Left lung (tissue), 10 donors: ENCODE results near the gene RFTN1. TPM values are rescaled to one million over a fixed set of nuclear protein-coding genes. Genes with fewer than 3 reads are reported as not detected.

ENCODE experiments used
- ATAC-seq: fragments of 200-7000 bp; cut with Tn5 transposase; one replicate; pipeline ENCODE4 v1.9.1; 2020; ENCODE audit warnings: moderate library complexity
- DNase-seq, 4 donors: peaks; one replicate each; pipeline ENCODE4 v3.0.0-alpha.2; 2013 to 2020
- H3K27ac ChIP-seq, 2 donors: fragments of 200-600 bp; sonication (generic) in 1 of 2; one replicate each; pipeline versions ENCODE4 v1.5.0 to v1.8.0; 2020 to 2021
- H3K27me3 ChIP-seq, 2 donors: fragments of 200-600 bp; sonication (generic) in 1 of 2; one replicate each; pipeline versions ENCODE4 v1.5.0 to v1.8.0; 2020 to 2021
- H3K36me3 ChIP-seq, 2 donors: fragments of 200-600 bp; sonication (generic) in 1 of 2; one replicate each; pipeline versions ENCODE4 v1.5.0 to v1.8.0; 2020 to 2021
- H3K4me1 ChIP-seq, 2 donors: fragments of 200-600 bp; one replicate each; pipeline ENCODE4 v1.8.0; 2021
- H3K4me3 ChIP-seq, 2 donors: fragments of 200-600 bp; sonication (generic) in 1 of 2; one replicate each; pipeline versions ENCODE4 v1.5.0 to v1.8.0; 2020 to 2021; ENCODE audit warnings: mild to moderate bottlenecking in 1 of 2
- H3K9me3 ChIP-seq, 2 donors: fragments of 200-600 bp; sonication (generic) in 1 of 2; one replicate each; pipeline versions ENCODE4 v1.5.0 to v1.8.0; 2020 to 2021
- intact Hi-C, 2 donors: fragments of 100-400 bp; cut with DNase I; formaldehyde crosslinking; loops; one replicate each; pipeline versions ENCODE4 v1.11.2 to v1.14.2; 2022
- polyA plus RNA-seq, 6 donors: library from polyadenylated mRNA; unstranded; fragments of 120-200 nt; gene quantifications; one replicate each; pipeline ENCODE4 v1.2.1, GENCODE V29; 2013; ENCODE audit not compliant: insufficient read length in 6 of 6
- total RNA-seq, 2 donors: library from RNA; stranded (reverse); fragmentation: NEBNext Ultra II Directional; extraction: Animal tissue kit (Norgen Biotek cat#: 25700); gene quantifications; one replicate each; pipeline ENCODE4 v1.2.1, GENCODE V29; 2021
- TF ChIP-seq, protein P1 (sequence below), 2 donors: fragments of 200-600 bp; sonication (generic) in 1 of 2; IDR thresholded peaks; one replicate each; pipeline versions ENCODE4 v1.5.0 to v1.8.0; 2021; ENCODE audit warnings: antibody characterized with exemption in 2 of 2
- donor health status: DM: no; HTN: yes; CAD: no.
- donor health status: DM: no; HTN: no; CAD: no.

Gene RFTN1
- total and polyA plus RNA-seq, 8 donors = 47.2 to 85.1 (median 67.6) TPM

DNA sequence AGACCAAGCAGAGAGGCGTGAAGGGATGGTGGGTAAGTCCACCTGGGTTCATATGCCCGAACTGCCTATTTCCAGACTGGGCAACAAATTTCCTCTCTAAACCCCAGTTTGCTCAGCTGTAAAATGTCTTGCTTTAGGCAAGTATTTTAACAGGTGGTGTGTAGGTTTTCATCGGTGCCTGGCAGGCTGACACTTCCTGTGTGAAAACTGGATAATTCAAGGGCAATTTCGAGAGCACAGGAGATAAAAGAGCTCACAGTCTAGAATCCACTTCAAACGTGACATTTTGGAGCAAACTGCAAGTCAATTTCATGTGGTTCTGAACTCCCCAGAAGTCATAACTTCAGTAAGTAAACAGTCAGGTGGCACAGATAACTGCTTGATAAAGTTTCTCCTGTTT is 136.3 kb downstream of the RFTN1 start:
- TF ChIP-seq, protein P1, sequence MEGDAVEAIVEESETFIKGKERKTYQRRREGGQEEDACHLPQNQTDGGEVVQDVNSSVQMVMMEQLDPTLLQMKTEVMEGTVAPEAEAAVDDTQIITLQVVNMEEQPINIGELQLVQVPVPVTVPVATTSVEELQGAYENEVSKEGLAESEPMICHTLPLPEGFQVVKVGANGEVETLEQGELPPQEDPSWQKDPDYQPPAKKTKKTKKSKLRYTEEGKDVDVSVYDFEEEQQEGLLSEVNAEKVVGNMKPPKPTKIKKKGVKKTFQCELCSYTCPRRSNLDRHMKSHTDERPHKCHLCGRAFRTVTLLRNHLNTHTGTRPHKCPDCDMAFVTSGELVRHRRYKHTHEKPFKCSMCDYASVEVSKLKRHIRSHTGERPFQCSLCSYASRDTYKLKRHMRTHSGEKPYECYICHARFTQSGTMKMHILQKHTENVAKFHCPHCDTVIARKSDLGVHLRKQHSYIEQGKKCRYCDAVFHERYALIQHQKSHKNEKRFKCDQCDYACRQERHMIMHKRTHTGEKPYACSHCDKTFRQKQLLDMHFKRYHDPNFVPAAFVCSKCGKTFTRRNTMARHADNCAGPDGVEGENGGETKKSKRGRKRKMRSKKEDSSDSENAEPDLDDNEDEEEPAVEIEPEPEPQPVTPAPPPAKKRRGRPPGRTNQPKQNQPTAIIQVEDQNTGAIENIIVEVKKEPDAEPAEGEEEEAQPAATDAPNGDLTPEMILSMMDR (IDR thresholded peaks at IDR 0.05) = no peak
- ATAC-seq = no peak
- no peak for DNase-seq
- no peaks in the 10 kb centered on the region for H3K27me3 ChIP-seq
- intact Hi-C loops = no loop called here
- no peak overlapping the region for H3K4me3 ChIP-seq
- H3K27ac ChIP-seq = no peak overlapping the region
- H3K4me1 ChIP-seq = peaks cover 0 to 10% of the 10 kb centered on the region in 2 donors
- no peaks in the 10 kb centered on the region for H3K9me3 ChIP-seq
- peaks cover 0 to 30% of the 10 kb centered on the region in 2 donors for H3K36me3 ChIP-seq

DNA sequence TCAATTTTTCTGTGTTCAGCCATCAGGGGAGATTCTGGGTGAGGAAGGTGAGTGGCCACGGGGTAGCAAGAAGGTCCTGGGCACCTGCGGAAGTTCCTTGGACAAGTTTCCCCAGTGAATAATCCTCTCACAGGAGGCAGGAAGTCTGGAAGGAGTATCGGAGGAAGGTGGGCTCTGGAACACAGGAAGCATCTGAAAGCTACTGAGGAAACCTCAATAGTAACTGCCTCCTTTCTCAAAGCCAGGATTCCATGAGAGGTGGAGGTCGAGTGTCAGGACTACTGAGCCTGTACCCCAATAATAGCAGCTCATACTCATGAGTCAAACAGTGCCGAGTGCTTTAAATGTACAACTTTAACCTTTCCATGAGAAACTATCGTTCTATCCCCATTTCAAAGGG is 137.6 kb downstream of the RFTN1 start:
- intact Hi-C loops = no loop called here
- TF ChIP-seq, protein P1 (IDR thresholded peaks at IDR 0.05) = no peak
- H3K27me3 ChIP-seq = no peaks in the 10 kb centered on the region
- H3K4me1 ChIP-seq = peaks cover 5 to 18% of the 10 kb centered on the region in 2 donors
- H3K36me3 ChIP-seq = peaks cover 0 to 30% of the 10 kb centered on the region in 2 donors
- H3K27ac ChIP-seq = no peak overlapping the region
- DNase-seq (no peak), ATAC-seq (no peak)
- H3K9me3 ChIP-seq = no peaks in the 10 kb centered on the region
- H3K4me3 ChIP-seq = no peak overlapping the region

DNA sequence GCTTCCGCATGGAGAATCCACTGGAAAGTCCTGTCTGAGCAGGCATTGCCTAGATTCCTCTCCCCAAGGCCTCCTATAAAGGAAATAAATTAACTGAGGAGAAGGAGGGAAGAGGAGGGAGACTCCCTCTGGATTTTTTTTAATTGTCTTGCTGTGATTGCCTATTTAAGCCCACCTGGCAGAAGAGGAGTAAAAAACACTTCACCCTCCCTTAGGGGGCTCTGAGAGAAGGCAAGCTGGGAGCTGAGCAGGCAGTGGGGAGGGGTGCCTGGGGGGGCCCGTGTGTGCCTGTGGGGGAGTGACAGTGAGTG is 138.6 kb downstream of the RFTN1 start:
- intact Hi-C loops = no loop called here
- H3K36me3 ChIP-seq = peaks cover 0 to 33% of the 10 kb centered on the region in 2 donors
- ATAC-seq (no peak), DNase-seq (no peak)
- H3K27ac ChIP-seq = no peak overlapping the region
- TF ChIP-seq, protein P1 (IDR thresholded peaks at IDR 0.05) = no peak
- peaks cover 12 to 19% of the 10 kb centered on the region in 2 donors for H3K4me1 ChIP-seq
- no peaks in the 10 kb centered on the region for H3K9me3 ChIP-seq
- H3K4me3 ChIP-seq = no peak overlapping the region
- H3K27me3 ChIP-seq = no peaks in the 10 kb centered on the region

DNA sequence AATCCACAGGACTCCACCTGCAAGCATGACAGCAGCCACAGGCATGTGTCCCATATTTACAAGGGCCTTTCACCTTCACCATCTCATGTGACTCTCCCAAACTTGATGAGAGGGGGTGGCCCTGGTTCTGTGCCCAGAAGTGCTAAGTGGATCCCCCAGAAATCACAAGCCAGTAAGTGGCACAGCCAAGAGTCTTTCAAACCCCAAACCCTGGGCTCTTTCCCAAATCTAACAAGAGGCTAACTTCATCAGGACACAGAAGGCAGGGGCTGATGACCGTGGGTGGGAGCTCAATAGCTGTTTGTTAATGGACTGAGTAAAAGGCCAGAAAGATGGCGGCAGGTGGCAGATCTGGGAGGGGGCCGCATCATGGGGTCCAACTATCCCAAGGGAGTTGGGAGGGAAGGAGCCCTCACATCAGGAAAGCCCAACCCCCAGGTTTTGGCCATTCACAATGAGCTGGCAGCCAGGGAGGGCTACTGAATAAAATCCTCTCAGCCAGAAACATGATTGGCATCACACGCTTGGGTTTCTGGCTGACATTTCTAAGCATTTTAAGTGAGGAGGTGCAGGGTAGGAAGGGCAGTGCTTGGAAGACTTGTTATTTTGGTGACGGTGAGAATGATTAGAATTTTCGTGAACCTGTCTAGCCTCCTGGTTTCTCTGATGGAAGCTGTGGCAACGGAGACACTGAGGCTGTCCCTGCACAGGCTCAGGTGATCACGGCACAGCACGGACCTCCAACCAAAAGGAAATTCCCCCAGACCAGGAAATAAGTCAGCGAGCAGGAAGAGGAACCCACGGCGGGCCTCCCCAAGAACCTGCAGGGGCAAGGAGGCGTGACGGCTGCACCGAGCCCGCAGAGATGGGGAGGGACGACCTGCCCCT is 139.2 kb downstream of the RFTN1 start:
- TF ChIP-seq, protein P1 (IDR thresholded peaks at IDR 0.05) = no peak
- Histone ChIP-seq H3K9me3 (no peaks in the 10 kb centered on the region), H3K4me3 (no peak overlapping the region), H3K27ac (peak overlapping the region in 1 of 2 donors; percentile 39), H3K36me3 (peaks cover 0 to 39% of the 10 kb centered on the region in 2 donors), H3K27me3 (no peaks in the 10 kb centered on the region), H3K4me1 (peaks cover 16 to 19% of the 10 kb centered on the region in 2 donors)
- intact Hi-C loops = no loop called here
- ATAC-seq = peak; percentile 50
- DNase-seq = peak in 1 of 4 donors; percentile 45

DNA sequence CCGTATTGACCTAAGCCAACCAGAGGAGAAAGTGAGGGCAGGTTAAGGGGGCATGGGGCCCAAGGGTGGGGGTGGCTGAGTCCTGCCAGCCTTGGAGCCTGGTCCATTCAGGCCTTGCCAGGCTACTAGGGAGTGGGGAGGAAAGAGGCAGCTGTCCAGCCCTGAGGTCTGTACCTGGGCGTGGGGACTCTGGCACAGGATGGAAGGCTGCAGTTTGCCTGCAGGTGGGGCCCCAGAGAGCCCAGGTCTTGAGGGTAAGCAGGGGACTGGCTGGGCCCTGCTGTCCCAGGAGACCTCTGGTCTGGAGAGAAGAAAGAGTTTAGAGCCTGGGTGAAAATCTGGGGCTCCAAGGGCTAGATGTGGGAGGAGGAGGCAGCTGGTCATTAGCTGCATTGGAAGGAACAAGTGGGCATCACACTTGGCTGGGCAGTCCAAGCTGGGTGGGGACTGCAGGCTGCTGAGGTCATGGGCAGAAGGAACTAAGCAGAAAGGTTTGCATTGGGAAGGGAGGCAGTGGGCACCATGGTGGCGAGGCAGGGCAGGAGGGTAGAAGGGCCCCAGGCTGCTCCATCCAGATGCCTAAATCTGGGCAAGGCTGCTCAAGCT is 140.1 kb downstream of the RFTN1 start:
- Histone ChIP-seq H3K4me1 (peaks cover 16 to 19% of the 10 kb centered on the region in 2 donors), H3K9me3 (no peaks in the 10 kb centered on the region), H3K27ac (peak overlapping the region in 1 of 2 donors; percentile 39), H3K4me3 (no peak overlapping the region), H3K36me3 (peaks cover 0 to 47% of the 10 kb centered on the region in 2 donors), H3K27me3 (no peaks in the 10 kb centered on the region)
- ATAC-seq (no peak), DNase-seq (no peak)
- TF ChIP-seq, protein P1 (IDR thresholded peaks at IDR 0.05) = no peak
- intact Hi-C loops = no loop called here
